IPS-18c (cell line): ENCODE measurements around the gene CDC16.
"Not testable (repeated sequence)": the region's sequence is repeated elsewhere in the genome, so short reads cannot be mapped to it uniquely, and the experiment has no call there.

Source experiments
- H3K4me3 ChIP-seq: 2 replicates; pipeline ENCODE4 v1.7.0; 2013; ENCODE audit warnings: low read depth, mild to moderate bottlenecking, low read length, moderate library complexity; ENCODE audit not compliant: insufficient read depth
- H3K9me3 ChIP-seq: one replicate; pipeline ENCODE4 v1.6.1; 2013; ENCODE audit warnings: mild to moderate bottlenecking, low read length, moderate library complexity; ENCODE audit not compliant: control insufficient read depth, insufficient read depth

Gene CDC16

DNA sequence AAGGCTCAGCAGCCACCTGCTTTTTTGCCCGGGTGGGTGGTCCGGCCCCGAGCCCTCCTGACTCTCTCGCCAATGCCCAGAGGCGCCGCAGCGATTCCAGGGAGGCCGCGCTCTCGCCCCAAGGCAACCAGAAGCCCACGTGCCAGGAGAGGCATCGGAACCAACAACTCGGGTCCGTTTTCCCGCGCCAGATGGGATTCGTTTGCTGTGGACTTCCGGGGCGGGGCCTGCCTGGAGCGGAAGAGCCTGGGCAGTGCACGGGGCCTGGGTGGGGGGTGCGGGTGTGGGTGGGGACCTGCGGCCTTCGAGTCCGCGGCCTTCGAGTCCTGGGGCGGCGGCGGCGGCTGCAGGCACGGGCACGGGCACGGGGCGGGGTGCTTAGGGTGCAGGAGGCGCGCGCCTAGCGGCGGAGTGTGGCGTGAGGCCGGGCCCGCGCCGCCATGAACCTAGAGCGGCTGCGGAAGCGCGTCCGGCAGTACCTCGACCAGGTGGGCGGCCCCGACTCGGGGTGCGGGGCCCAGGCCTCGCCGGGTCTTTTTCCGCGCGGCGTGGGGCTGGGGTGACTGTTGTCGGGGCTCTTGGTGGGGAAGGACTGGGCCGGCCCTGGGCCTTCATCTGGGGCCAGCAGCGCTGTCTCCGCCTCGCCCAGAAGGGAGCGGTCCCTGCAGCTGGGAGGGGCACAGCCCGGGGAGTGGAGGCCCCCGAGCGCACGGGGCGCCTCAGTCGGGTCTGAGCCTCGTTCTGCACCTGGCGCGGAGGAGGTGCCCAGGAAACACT is at the start of gene CDC16:
CDC16 (plus strand) TSS at position 253 of the 777 bp plus-strand sequence; CDS start at position 441, 188 bp downstream.
- Histone ChIP-seq H3K4me3 (peak within 1 kb of the TSS; percentile 82), H3K9me3 (no peaks in the 10 kb centered on the region)

GRCh38 chr13:114185182-114185971 is 49.3 kb upstream of the CDC16 start:
- peaks cover 2% of the 10 kb centered on the region for H3K9me3 ChIP-seq
- no peak overlapping the region for H3K4me3 ChIP-seq

GRCh38 chr13:114194853-114195252 is 39.8 kb upstream of the CDC16 start:
- peaks cover 2% of the 10 kb centered on the region for H3K9me3 ChIP-seq
- H3K4me3 ChIP-seq, result no peak overlapping the region

GRCh38 chr13:114196629-114197028 is 38.1 kb upstream of the CDC16 start:
- no peak overlapping the region for H3K4me3 ChIP-seq
- peaks cover 2% of the 10 kb centered on the region for H3K9me3 ChIP-seq

- Histone ChIP-seq H3K9me3 (peaks cover 2% of the 10 kb centered on the region), H3K4me3 (no peak overlapping the region)
Measured at GRCh38 chr13:114198556-114198955, 36.1 kb upstream of the CDC16 start.

- not testable (repeated sequence) for H3K9me3 ChIP-seq, H3K4me3 ChIP-seq
Measured at GRCh38 chr13:114199526-114199925, 35.2 kb upstream of the CDC16 start.

DNA sequence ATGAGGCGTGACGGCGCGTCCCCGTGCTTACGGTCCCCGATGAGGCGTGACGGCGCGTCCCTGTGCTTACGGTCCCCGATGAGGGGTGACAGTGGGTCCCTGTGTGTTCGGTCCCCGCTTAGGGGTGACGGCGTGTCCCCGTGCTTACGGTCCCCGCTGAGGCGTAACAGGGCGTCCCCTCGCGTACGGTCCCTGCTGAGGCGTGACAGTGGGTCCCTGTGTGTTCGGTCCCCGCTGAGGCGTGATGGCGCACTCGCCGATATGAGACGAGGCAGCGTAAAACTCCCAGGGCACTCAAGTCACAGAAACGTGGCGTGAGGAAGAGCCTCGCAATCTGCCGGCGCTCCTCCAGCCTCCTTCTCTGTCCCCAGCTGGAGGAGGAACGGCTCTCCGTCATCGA is 34.7 kb upstream of the CDC16 start:
- peaks cover 2% of the 10 kb centered on the region for H3K9me3 ChIP-seq
- no peak overlapping the region for H3K4me3 ChIP-seq

GRCh38 chr13:114200399-114200911 is 34.2 kb upstream of the CDC16 start:
- no peak overlapping the region for H3K4me3 ChIP-seq

DNA sequence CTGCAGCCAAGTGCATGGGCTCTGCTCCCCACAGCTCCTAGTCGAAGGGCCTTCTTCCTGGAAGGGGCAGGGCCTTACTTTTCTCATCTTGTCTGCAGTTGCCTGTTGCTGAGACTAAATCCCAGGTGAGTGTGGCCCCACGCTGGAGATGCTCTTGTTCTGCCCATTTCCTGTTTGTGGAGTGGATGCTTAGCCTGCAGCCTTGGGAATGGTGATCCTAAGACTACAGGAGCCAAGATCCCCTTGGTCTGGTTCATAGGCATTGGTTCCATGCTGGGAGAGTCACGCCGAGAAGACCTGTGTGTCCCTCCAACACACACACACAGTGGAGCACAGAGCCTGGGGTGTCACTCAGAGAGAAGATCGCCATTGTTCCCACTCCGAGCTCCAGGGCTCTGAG is 32.1 kb upstream of the CDC16 start:
- Histone ChIP-seq H3K9me3 (peaks cover 13% of the 10 kb centered on the region), H3K4me3 (no peak overlapping the region)

More at GRCh38 chr13:114200399-114200911, 34.2 kb upstream of the CDC16 start:
- H3K9me3 ChIP-seq, result peaks cover 2% of the 10 kb centered on the region

- peaks cover 11% of the 10 kb centered on the region for H3K9me3 ChIP-seq
- no peak overlapping the region for H3K4me3 ChIP-seq
Measured at GRCh38 chr13:114203536-114203935, 31.2 kb upstream of the CDC16 start.

GRCh38 chr13:114204894-114205293 is 29.8 kb upstream of the CDC16 start:
- Histone ChIP-seq H3K9me3 (peaks cover 11% of the 10 kb centered on the region), H3K4me3 (no peak overlapping the region)

DNA sequence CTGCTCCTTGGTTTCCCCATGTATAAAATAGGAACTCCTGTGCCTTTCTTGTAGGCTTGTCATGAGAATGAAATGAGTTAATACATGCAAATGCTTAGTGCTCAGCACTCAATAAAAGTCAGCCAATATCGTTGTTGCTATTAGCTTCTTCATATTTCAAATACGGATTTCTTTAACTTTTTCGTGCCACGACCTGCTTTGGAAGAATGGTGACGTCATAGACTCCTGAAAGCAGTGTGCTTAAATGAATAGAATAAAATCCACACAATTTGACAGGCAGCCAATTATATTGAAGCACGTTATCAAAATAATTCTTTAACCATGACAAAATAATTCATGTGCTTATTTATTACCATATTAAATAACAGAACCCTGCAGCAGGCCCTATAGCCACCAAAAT is 26.6 kb upstream of the CDC16 start:
- Histone ChIP-seq H3K4me3 (no peak overlapping the region), H3K9me3 (peaks cover 11% of the 10 kb centered on the region)

DNA sequence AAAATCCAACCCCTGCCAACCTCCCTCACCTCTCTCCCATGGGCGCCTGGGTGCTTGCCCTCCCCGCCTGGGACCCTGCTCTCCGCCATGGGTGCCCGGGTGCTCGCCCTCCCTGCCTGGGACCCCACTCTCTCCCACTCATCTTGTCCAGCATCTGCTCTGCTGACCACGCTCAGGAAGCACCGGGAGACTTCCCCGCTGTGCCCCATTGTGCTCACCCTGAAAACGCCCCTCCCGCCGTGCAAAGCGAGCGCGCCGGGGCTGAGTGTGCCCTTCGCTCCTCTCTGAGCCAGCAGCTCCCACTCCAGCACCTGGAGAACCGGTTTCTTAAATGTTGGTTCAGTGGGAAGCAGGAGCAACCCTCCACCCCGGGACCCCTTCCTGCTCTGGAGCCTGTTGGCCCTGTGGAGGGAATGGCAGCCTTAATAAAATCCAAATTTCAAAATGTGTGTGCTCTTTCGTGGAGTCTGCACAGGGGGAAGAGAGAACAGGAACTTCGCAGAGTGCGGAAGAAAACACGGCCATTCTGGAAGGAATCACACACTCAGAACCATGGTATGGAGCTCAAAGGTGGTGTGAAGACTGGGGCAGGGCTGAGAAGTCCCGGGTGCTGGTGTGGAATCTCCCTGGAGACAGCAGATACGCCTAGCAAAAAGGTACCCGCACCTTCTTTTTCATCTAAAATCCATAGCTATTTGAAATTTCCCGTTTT is 23.1 kb upstream of the CDC16 start:
- Histone ChIP-seq H3K9me3 (peaks cover 8% of the 10 kb centered on the region), H3K4me3 (no peak overlapping the region)

GRCh38 chr13:114212158-114212495 is 22.6 kb upstream of the CDC16 start:
- H3K4me3 ChIP-seq, result no peak overlapping the region
- peaks cover 3% of the 10 kb centered on the region for H3K9me3 ChIP-seq

- H3K9me3 ChIP-seq, result no peaks in the 10 kb centered on the region
- no peak overlapping the region for H3K4me3 ChIP-seq
Measured at GRCh38 chr13:114213980-114214379, 20.7 kb upstream of the CDC16 start.

DNA sequence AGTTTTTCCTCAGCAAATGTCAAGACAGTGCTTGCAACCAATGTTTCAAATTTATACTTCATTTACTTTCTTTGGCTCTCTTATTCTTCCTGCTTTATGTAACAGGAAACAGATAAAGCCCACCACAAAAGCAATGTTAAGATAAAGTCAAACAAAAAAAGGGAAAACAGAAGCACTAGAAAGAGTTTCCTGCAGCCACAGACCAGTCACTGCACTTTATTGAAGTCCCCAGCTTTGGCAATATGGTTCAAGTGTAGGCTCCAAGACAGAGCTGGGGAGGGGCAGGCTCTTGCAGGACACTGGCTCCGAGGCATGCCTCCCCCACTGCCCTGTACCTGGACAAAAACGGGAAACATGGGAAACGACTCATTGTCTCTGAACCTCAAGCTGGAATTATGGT is 15.3 kb upstream of the CDC16 start:
- no peaks in the 10 kb centered on the region for H3K9me3 ChIP-seq
- no peak overlapping the region for H3K4me3 ChIP-seq

DNA sequence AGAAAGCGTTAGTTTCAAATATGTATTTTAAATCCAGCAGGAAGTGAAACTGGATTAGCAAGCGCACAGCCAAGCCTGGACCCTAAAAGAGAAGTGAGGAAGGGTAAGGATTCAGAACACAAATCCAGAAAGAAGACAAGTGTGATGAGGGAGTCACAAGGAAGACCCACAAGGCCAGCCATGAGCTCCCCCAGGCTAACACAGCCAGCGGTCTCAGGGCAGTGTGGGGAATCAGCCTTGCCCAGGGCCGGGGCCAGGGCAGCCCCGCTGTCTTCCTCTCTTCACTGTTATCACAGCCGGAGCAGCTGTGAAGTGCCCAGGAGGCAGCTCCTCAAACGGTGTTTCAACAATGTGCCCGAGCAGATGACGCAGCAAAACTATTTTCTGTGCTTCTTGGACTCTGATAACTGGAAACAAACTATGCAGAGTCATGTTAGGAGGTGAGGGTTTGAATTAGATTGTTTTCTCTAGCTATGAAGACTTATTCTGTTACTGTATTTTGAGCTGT is 12.2 kb upstream of the CDC16 start:
- Histone ChIP-seq H3K9me3 (no peaks in the 10 kb centered on the region), H3K4me3 (no peak overlapping the region)
